8988T (cell line): Measurements from ENCODE around the gene NAXD.
"Not testable (repeated sequence)": the region's sequence is repeated elsewhere in the genome, so short reads cannot be mapped to it uniquely, and the experiment has no call there.

Source experiments
- DNase-seq: peaks from one replicate; pipeline ENCODE4 v3.0.0; 2011

The NAXD gene

DNA sequence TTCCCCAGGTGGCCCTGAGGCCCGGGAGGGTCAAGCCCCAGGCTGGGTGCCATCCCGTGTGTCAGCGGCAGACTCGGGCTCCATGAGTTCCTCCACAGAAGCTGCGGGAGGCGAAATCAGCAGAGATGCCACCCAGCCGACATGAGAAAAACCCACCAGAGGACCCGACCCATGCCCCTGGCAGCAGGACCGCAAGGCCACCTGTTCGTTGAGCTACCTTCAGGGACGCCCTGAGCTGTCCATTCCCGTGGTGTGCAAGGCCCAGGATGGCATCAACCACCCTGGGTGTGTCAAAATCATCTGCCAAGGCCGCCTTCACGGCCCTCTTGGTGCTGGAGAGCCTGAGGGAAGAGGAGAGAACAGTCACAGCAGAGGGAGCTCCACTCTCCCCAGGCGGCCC is 30.4 kb downstream of the NAXD start:
- DNase-seq, result no peak

DNA sequence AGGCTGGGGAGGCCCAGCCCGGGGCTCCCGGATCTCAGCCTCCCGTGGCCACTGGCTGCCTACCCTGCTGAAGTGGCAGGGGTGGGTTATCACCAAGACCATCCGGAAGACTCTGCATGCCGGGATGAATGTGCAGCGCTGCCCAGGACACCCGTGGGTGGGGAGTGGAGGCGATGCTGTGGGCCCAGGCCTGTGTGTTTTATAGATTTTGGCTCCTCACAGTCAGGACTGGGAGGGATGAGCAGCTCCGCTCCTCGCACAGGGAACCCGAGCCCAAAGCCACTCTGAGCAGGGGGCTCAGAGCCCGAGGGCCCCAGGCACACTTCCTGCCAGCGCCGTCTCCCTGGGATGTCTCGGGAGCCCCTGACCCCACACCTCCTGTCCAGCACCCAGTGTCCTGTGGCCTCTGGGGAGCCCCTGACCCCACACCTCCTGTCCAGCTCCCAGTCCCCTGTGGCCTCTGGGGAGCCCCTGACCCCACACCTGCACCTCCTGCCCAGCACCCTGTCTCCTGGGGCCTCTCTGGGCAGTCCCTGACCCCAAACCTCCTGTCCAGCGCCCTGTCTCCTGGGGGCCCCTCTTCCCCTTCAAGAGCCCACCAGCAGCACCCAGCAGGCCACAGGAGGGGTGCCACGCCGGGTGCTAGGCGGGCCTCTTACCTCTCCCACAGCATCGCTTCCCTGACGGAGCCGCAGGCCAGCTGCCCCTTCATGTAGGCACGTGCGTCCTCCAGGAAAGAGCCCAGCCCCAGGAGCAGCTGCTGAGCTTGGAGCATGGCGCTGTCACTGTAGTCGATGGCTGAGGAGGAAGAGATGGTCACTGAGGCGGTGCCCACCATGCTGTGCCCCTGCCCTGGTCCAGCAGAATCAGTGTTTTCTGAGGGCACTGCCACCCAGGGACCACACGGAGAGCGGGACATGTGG is 31.4 kb downstream of the NAXD start:
- no peak for DNase-seq

DNA sequence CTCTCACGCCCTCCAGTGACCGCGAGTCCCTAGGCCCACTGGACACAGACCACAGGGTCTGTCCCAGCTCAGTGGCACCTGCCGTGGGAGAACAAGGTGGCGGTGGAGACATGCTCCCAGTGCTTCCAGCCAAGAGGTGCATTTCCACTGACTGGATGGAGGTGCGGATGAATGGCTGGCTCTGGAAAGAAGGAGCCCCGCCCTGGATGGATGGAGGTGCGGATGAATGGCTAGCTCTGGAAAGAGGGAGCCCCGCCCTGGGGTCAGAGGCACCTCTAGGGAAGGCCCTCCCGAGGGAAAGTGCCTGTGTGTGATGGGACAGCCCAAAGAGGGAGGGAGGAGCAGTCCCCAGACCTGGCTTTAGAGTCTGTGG is 32.0 kb downstream of the NAXD start:
- no peak for DNase-seq

DNA sequence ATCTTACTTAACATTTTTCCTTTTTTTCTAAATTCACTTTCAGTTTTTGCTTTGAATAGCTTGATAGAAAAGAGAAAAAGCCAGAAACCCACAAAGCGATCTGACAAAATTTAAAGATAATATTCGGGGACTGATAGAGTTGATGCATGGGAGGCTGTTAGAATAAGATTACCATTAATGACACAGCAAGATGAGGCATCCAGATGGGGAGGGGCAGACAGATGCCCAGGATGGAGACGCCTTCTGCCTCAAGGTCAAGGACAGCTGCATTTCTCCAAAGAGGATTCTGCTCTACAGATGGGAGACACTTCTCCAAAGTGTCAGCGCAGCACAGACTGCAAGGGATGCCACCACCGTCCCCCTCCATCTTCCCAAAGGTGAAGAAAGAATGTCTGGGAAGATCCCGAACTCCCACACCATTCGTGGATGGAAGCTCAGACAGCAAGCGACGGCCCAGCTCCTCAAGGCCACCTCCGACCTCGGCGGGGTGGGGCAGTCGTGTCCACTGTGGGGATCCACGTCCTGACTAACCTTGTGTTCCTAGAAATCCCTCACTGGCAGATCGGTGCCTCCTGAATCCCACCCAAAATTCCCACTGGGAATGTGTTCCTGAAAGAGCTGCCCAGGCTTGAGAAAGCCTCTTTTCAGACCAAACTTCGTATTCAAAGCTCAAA is 32.9 kb downstream of the NAXD start:
- no peak for DNase-seq

DNA sequence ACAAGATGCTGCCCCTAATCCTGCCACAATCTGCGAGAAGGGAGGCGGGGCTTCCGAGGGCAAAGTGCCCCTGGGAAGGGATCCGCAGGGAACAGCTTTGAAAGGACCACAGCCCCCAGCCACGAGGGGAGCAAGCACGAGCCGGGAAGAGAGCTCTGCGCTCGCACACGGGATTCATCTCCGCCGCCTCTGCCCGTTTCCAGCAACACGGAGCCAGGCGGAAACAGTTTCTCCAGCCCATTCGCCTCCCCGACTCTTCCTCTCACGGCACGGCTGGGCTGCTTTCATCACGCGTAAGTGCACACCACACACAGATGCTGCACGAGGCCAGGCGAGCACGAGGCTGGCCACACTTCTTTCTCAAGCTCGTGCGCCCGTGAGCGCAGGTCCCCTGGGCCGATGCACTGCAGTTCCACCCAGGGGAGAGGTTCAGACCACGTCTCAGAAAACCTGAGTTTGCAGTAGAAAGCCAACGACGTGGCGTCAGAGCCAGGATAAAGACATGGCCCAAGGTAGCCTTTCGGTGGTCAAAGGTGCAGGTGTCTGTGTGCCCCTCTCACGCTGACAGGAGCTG is 33.6 kb downstream of the NAXD start:
- DNase-seq, result no peak

DNA sequence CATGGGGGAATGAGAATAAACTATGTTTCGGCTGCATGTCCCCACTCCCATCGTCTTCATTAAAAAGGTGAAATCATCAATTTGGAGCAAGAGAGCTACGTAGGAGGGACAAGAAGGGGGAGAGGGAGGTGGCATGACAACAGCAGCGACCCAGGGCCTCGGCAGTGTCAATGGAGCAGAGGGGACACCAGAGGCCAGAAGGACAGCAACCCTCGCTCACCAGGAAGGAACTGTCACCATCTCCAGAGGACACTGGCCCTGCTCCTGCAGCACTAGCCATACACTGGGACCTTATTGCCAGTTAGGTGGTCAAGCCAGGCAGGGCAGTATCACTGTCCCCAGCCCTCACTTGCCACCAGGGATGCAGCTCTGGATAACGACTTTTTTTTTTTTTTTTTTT is 34.2 kb downstream of the NAXD start:
- DNase-seq, result no peak

DNA sequence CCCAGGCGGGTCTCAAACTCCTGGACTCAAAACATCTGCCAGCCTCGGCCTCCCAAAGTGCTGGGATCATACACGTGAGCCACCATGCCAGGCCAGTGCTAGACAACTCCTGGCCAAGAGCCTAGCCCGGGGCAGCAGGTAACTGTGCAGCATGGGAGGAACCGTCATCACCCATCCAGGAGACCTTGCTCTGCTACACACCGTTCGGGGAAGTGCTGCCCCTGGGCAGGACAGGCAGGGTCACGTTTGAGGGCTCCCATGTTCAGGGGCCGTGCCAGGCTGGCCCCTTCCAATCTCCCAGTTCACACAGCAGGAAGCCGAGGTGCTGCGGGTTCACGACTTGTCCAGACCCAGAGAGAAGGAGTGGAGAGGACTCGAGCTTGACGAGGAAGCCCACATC is 35.1 kb downstream of the NAXD start:
- DNase-seq, result no peak

DNA sequence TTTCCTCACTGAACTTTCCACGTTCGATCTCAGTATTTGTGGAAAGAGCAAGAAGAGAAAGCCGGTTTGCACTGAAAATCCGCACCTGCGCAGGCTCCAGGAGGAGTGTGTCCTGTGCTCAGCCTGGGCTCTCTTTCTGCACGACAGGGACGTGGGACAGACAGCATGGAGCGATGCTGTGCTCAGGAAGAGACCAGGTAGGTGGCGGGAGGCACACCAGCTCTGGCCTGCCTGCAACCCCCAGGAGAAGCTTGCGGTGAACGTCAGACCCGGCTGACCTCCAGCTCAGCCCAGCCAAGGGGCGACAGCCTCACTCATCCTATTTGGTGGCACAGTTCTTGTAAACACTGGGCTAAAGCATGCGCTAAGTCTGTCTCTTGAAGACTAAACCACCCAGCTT is 35.9 kb downstream of the NAXD start:
- no peak for DNase-seq

DNA sequence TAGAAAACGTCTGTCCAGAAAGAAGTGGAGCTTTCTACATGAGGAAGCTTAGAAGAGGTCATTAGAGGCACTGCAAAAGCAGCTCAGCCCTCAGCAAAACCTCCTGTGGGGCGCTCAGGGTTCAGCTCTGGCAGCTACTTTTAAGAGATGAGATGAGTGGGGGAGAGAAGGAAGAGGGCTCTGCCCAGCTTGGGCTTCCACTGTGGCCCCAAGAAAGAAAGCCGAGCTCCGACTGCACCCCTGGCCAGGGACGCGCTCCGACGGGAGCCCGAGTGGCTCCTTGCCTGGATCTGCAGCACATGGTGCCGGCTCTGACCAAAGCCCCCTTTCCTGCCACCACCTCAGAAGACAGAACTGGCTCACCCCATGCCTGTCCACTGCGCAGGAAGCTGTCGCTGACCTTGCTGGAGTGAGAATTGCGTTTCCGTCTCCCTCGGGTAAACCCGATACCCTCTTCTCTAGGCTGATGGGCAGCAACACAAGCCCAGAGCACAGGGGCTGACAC is 36.4 kb downstream of the NAXD start:
- no peak for DNase-seq

DNA sequence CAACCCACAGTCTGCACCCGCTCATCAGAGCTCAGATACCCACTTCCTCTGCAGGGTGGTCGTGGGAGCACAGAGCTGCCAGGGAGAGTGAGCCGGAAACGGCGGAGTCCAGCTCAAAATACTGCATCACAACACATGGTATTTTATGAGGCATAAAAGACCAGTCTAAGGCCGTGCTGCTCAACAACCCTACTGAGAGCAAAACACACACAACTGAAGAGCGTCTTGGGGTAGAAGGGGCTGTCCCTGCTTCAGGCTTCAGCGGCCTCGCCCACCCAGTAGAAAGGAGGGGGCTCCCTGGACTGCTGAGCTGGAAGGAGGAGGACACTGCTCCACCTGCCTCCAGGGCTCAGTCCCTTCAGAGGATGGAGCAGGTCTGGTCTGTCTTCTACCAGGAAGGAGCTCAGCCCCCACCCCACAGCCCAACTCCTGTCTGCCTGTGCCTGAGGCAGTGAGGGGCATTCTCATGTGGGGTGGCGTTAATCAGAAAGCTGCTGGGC is 36.9 kb downstream of the NAXD start:
- DNase-seq, result no peak

DNA sequence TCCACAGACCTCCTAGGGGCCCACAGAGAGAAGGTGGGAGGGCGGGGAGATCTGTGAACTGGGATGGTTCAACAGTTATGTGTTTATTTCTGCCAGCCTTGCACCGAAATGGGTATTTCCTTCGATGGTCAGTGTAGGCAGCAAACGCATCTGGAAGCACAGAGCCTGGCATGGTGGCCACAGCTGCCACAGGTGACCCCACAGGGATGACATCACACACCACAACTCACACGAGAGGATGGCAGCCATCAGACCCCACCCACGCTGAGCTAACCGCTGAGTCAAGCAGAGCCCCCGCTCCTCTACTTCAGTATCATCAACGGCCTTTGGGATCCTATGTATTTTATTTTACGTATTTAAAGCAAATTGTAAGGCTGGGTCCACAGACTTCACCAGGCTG is 37.4 kb downstream of the NAXD start:
- DNase-seq, result no peak

DNA sequence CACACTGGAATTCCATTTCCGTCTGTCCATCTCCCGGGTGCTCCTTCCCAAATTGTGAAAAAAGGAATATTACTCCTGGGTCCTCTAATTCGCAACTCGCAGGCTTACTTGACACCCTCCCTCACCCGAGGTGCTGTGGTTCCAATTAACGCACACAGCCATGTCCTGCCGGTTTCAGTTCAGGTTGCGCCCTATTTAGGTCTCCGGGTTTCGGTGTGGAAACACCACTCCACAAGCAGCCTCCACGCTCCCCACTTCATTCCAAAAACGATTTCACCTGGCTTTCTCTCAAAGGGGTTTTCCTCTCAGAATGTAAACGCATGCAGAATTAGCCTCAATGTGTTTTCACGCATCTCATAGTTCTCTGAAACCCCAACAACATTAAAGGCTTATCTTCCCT is 37.9 kb downstream of the NAXD start:
- DNase-seq, result no peak

DNA sequence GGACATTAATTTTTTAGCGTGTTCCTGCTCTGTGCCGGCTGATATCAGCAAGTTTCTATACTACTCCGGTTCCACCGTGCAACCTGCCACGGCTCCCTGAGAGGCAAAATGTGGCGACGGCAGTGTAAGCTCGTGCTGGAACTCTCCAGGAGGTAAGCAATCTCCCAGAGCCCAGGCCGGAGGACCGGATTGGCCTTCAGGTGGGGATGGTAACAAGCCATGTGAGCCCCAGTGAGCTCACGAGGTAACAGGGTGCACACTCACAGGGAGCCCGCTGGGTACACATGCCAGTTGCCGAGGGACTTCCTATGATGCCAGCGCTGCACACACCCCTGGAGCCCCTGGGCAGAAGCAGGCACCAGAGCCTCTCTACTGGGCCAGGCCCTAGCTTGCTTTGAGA is 38.5 kb downstream of the NAXD start:
- DNase-seq, result no peak

DNA sequence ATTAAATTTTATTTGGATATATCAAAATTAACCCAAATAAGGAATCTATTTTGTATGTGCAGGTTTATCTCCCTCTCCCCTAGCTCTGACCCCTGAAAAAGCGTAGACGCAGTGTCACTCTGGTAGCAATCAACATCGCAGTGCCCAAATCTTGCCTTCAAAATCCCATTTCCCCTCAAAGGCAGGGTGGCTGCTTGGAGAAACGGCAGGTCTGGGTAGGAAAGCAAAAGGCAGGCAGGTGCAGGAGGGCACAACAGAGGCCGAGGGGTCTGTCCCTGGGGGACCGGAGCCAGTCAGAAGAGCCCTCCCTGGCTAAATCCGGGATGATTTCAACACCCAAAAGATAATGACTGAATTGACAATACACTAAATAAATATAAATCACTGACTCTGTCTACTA is 41.9 kb downstream of the NAXD start:
- no peak for DNase-seq

DNA sequence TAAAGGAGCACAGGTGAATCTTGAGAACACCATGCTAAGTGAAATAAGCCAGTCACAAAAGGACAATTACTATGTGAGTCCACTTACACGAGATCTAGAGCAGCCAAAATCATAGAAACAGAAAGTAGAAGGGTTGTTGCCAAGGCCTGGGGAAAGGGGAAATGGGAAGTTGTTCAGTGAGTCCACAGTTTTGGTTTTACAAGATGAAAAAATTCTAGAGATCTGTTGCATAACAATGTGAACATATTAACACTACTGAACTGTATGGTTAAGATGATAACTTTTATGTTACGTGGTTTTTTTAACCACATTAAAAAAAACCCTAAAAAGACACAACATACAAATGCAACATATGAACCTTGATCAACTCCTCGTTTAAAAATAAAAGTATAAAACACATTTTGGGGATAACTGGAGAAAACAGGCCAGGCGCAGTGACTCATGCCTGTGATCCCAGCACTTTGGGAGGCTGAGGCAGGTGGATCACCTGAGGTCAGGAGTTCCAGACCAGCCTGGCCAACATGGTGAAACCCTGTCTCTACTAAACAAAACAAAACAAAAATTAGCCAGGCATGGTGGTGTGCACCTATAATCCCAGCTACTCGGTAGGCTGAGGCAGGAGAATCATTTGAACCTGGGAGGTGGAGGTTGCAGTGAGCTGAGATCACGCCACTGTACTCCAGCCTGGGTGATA is 43.0 kb downstream of the NAXD start:
- not testable (repeated sequence) for DNase-seq

DNA sequence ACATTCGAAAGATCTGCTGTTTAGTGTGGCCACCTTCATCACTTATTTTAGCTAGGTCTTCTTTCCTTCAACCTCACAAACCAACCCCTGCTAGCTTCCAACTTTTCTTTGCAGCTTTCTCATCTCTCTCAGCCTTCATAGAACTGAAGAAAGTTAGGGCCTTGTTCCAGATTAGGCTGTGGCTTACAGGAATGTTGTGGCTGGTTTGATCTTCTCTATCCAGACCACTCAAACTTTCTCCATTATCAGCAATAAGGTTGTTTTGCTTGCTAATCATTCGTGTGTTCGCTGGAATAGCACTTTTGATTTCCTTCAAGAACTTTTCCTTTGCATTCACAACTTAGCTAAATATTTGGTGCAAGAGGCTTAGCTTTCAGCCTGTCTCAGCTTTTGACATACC is 45.9 kb downstream of the NAXD start:
- no peak for DNase-seq

DNA sequence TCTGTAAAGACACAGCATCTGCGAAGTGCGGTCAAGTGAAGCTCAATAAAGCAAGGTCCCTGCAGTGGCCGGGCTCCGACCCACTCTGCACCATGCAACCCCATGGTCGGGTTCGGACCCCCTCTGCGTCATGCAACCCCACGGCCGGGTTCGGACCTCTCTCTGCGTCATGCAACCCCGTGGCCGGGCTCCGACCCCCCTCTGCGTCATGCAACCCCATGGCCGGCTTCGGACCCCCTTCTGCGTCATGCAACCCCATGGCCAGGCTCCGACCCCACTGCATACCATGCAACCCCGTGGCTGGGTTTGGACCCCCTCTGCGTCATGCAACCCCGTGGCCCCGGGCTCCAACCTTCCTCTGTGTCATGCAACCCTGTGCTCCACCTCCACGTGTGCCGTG is 46.7 kb downstream of the NAXD start:
- DNase-seq, result no peak

DNA sequence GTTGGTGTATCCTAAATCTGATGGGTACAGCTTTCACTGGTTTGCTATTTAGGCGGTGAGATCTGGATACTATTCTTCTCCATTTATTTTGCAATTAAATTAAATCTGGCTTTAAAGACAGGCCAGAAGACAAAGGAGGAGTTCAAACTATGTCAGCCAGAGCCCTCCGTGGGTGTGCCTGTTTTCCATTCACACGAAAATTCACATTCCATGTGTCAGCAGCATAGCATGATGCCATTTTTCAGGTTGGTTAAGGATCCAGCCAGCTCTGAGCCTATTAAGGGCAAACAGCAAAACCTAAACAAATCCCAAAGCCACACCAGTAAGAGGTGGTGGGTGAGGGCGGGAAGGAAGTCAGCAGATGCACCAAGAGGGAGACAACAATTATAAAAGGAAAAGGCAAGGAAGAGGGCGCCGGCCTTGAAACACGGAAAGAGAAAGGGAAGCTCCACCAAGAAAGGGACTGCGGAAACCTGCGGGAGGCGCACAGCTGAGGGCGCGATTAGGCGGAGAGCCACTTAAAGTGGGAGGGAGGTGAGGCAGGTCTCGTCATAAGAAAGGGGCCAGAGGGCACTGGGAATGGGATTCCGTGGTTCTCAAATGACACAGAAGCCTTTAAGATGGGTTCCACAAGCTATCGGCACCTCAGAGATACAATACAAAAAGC is 47.6 kb downstream of the NAXD start:
- no peak for DNase-seq

DNA sequence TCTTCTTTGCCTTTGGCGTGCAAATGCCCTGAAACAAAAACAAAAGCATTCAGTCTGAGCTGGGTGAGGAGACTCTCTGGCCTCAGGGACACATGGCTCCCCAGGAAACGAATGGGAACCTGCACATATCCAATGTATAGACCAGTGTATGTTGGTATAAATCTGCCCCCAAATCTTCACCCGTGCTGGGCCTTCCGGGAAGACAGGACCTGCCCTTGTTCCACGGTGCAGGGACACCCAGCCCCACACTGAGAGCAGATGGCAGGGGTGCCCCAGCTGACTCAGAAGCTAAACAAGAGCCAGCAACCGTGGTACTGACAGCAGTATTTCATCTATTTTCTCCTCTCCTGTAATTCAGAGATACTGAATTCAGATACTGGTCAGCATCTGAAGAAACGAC is 48.1 kb downstream of the NAXD start:
- no peak for DNase-seq

DNA sequence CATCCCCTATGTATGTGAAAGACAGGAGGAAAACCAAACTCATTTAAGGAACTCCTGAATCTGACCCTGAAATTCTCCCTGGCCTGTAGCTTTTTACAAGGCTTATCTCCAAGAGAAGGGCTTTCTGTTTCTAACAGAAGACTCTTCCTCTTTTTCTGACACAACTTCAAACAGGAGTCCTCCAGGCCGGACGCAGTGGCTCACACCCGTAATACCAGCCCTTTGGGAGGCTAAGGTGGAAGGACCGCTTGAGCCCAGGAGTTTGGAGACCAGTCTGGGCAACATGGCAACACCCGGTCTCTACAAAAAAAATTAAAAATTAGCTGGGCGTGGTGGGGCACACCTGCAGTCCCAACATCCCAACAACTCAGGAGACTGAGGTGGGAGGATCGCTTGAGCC is 48.7 kb downstream of the NAXD start:
- DNase-seq, result no peak

DNA sequence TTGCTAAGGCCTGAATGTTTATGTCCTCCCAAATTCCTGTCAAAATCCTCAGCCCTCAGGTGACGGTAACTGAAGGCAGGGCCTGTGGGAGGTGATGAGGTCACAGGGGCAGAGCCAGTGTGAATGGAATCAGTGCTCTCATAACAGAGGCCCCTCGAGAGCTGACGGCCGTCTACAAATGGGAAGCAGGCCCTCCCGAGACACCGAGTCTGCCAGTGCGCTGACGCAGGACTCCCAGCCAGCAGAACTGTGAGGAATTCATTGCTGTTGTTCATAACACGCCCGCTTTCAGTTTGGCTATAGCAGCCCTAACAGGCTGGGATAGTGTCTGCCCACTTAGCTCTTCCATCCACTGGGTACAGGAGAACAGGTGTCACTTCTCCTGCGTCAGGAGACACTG is 49.3 kb downstream of the NAXD start:
- DNase-seq, result no peak

DNA sequence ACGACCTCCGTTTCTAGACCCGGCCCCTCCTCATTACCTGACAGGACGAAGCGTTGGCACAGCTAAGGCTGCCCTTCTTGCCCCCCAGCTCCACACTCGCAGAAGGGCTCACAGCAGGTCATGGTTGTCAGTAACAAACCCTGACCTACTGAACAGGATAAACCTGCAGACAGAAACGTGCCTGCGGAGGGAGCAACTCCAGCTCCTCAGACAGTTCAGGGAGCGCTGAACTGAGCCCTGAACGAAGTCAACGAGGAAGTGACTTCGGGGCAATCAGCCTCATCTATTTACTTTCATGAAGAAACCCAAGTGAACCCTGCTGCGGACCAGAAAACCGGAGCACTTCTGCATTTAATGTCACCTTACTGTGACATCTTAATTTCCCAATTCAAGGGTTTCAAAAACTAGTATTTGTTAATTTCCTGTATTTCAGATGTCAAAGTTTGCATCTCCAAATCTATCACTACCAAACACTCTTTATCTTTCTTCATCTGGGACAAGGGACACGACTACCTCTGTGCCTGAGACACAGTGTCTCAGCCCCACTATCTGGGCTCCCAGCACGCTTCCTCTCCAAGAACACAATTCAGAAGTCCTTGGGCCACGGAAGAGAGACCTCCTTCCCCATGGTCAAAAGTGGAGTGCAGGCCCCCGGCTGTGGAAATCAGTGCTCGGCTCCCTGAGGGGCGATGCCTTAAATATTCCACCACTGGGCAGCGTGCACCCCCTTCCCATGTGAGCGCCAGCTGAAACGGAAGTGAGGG is 50.3 kb downstream of the NAXD start:
- no peak for DNase-seq
